Nephron (organoid): ENCODE results near the gene LNX1.

Source experiments
- H3K27ac Mint-ChIP-seq, 3 experiments: 2 replicates each; pipeline ENCODE4 v1.8.0; 2020; ENCODE audit warnings: mixed read lengths in 3 of 3, mild to moderate bottlenecking in 2 of 3, moderate library complexity in 1 of 3
- H3K27me3 Mint-ChIP-seq: 2 replicates; pipeline ENCODE4 v1.8.0; 2021; ENCODE audit warnings: low read depth, mild to moderate bottlenecking, moderate library complexity, mixed read lengths
- H3K36me3 Mint-ChIP-seq: 2 replicates; pipeline ENCODE4 v1.8.0; 2020; ENCODE audit warnings: low read depth, mixed read lengths
- H3K4me1 Mint-ChIP-seq: 2 replicates; pipeline ENCODE4 v1.8.0; 2020; ENCODE audit warnings: mixed read lengths
- H3K4me3 Mint-ChIP-seq, 3 experiments: 2 replicates each; pipeline ENCODE4 v1.8.0; 2020; ENCODE audit warnings: mild to moderate bottlenecking in 3 of 3, mixed read lengths in 3 of 3, moderate library complexity in 2 of 3
- H3K9me3 Mint-ChIP-seq: 2 replicates; pipeline ENCODE4 v1.8.0; 2020; ENCODE audit warnings: mixed read lengths
- TF ChIP-seq, protein P1 (sequence below), 3 experiments: fragments of 200-600 bp; sonication (generic); IDR thresholded peaks; one replicate each; pipeline ENCODE4 v1.5.0; 2021; ENCODE audit warnings: antibody characterized with exemption in 3 of 3; ENCODE audit not compliant: unreplicated experiment in 3 of 3

LNX1 gene

DNA sequence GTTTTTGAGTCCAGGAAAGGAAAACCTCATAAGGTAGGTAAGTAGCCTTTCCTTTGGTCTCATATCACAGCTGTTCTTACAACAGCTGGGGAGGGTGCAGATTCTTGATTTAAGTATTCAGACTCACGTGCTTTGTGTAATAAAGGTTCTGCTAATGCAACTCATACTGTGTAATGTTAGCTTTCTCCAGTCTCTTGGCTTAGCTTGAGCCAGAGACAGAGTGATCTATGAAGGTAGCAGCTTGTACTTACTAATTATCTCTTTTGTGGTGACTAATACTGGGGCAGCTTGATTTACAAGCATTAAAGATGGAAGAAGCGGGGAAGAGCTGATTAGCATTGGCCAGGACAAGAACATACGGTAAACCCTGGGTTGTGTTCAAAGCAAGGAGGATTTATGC, 80.3 kb downstream of the LNX1 start:
- no peak overlapping the region for H3K4me3 Mint-ChIP-seq
- peaks cover 2% of the 10 kb centered on the region for H3K9me3 Mint-ChIP-seq
- H3K27ac Mint-ChIP-seq = peak overlapping the region; percentile 61 to 96 (median 65)
- TF ChIP-seq, protein P1, sequence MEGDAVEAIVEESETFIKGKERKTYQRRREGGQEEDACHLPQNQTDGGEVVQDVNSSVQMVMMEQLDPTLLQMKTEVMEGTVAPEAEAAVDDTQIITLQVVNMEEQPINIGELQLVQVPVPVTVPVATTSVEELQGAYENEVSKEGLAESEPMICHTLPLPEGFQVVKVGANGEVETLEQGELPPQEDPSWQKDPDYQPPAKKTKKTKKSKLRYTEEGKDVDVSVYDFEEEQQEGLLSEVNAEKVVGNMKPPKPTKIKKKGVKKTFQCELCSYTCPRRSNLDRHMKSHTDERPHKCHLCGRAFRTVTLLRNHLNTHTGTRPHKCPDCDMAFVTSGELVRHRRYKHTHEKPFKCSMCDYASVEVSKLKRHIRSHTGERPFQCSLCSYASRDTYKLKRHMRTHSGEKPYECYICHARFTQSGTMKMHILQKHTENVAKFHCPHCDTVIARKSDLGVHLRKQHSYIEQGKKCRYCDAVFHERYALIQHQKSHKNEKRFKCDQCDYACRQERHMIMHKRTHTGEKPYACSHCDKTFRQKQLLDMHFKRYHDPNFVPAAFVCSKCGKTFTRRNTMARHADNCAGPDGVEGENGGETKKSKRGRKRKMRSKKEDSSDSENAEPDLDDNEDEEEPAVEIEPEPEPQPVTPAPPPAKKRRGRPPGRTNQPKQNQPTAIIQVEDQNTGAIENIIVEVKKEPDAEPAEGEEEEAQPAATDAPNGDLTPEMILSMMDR (IDR thresholded peaks at IDR 0.05; ENCODE audit: unreplicated experiment in 3 of 3) = no peak
- no peaks in the 10 kb centered on the region for H3K27me3 Mint-ChIP-seq
- H3K4me1 Mint-ChIP-seq = peaks cover 50% of the 10 kb centered on the region
- H3K36me3 Mint-ChIP-seq = no peaks in the 10 kb centered on the region

DNA sequence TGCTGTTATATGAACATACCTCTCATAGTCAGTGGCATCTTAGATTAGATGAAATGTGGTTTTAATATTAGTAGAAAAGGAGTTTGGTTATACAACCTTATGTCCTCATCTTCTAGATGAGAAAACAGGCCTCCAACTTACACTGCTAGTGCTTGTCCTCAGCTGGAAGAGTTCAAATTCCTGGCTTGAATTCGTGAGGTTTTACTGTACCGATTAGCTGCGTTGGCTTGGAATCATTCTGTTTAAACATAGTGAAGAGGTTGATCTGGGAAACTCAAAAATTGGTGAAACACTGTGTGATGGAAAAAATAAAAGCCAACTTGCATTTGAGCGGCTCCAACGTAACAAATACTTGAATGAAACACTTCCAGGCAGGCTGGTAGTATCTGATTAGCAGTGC, 81.0 kb downstream of the LNX1 start:
- H3K4me3 Mint-ChIP-seq = no peak overlapping the region
- no peaks in the 10 kb centered on the region for H3K36me3 Mint-ChIP-seq
- H3K27ac Mint-ChIP-seq = peak overlapping the region; percentile 32 to 71 (median 65)
- no peaks in the 10 kb centered on the region for H3K27me3 Mint-ChIP-seq
- H3K9me3 Mint-ChIP-seq = peaks cover 2% of the 10 kb centered on the region
- H3K4me1 Mint-ChIP-seq = peaks cover 49% of the 10 kb centered on the region
- TF ChIP-seq, protein P1 (IDR thresholded peaks at IDR 0.05; ENCODE audit: unreplicated experiment in 3 of 3) = no peak

DNA sequence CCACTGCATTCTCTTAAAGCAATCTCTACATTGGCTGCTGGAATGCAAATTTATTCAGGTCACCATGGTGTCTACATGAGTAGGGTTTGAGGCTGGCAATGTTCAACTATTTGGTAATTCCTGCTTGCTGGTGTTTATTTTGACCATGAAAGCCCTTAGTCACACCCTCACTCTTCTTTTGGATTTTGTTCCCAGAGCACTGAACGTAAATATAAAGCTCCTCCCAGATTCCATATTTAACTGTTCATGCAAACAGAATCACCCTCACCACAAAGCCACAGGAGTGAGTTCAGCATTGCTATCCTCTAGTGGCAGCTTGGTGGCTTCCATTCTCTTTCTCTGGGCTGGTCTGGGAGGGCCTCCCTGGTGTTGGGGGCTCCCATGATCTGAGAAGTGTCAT, 82.8 kb downstream of the LNX1 start:
- peaks cover 48% of the 10 kb centered on the region for H3K4me1 Mint-ChIP-seq
- H3K4me3 Mint-ChIP-seq = no peak overlapping the region
- peak overlapping the region in 1 of 3 experiments; percentile 69 for H3K27ac Mint-ChIP-seq
- H3K9me3 Mint-ChIP-seq = peaks cover 1% of the 10 kb centered on the region
- no peaks in the 10 kb centered on the region for H3K36me3 Mint-ChIP-seq
- TF ChIP-seq, protein P1 (IDR thresholded peaks at IDR 0.05; ENCODE audit: unreplicated experiment in 3 of 3) = no peak
- H3K27me3 Mint-ChIP-seq = no peaks in the 10 kb centered on the region

DNA sequence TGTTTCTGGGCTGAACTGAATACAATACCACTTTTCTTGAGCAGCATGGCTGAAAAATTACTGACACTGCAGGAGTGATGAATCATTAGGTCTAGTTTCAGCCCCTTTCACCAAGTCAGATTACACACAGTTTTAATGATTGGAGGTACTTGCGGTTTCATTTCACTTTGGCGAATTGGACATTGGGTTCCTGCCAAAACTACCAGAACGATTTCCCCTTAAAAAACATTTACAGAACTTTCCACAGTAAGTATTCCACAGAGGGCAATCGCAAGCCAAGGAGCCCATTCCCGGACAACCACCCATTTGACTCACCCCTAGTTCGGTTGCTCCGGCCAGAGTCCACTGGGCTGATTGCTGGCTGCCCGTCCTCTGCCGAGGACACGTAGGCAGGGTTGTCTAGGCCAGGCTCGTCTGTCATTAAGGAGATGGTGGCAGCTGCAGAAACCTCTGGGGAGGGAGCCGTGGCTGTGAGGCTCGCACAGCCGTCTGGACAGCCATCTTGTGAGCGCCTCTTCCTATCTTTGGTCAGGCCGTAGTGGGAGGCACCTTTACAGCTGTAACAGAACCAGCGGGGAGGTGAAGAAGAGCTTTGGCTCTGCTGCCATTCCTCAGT, 83.5 kb downstream of the LNX1 start:
- Mint-ChIP-seq H3K27me3 (no peaks in the 10 kb centered on the region), H3K4me1 (peaks cover 47% of the 10 kb centered on the region), H3K27ac (peak overlapping the region; percentile 27 to 75 (median 69)), H3K4me3 (peak overlapping the region in 1 of 3 experiments; percentile 7), H3K36me3 (peaks cover 5% of the 10 kb centered on the region), H3K9me3 (no peaks in the 10 kb centered on the region)
- TF ChIP-seq, protein P1 (IDR thresholded peaks at IDR 0.05; ENCODE audit: unreplicated experiment in 3 of 3) = no peak

DNA sequence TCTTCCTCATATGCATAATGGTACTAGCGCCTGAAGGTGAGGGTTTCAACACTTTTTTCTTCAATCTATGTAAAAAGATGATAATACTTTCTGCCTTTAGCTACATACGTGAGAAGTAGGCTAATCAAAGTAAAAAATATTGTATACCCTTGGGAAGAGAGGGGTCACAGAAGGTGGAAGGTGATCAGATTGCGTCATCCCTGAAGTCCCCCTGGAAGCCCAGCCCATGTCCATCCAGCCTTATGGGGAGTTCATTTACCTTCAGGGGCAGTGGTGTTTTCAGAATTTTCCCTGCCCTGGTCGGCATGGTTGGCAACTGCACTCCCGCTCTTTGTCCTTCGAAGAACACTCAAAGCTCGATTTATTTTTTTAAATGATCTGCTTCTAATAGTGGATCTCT, 84.2 kb downstream of the LNX1 start:
- H3K27ac Mint-ChIP-seq = peak overlapping the region in 2 of 3 experiments; percentile 27 to 75
- TF ChIP-seq, protein P1 (IDR thresholded peaks at IDR 0.05; ENCODE audit: unreplicated experiment in 3 of 3) = no peak
- H3K9me3 Mint-ChIP-seq = no peaks in the 10 kb centered on the region
- peaks cover 43% of the 10 kb centered on the region for H3K4me1 Mint-ChIP-seq
- H3K27me3 Mint-ChIP-seq = no peaks in the 10 kb centered on the region
- no peak overlapping the region for H3K4me3 Mint-ChIP-seq
- H3K36me3 Mint-ChIP-seq = peaks cover 5% of the 10 kb centered on the region

DNA sequence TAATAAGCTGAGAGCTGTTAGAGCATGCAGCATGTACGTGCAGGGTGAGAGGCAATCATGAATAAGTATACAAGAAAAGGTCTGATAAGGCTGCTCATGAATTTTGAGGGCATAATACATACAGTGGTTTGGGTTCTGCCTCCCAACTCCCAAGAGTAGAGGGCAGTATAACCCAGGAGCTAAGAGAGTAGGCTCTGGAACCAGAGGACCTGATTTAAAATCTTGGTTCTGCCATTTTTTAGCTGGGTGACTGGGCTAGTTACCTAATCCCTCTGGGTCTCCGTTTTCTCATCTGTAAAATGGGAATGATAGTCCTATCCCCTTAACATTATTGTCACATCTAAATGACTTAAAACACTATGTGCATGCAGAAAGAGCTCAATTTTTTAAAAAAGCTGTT, 85.3 kb downstream of the LNX1 start:
- peaks cover 5% of the 10 kb centered on the region for H3K36me3 Mint-ChIP-seq
- H3K4me1 Mint-ChIP-seq = peaks cover 38% of the 10 kb centered on the region
- no peaks in the 10 kb centered on the region for H3K27me3 Mint-ChIP-seq
- H3K27ac Mint-ChIP-seq = peak overlapping the region in 1 of 3 experiments; percentile 12
- H3K4me3 Mint-ChIP-seq = no peak overlapping the region
- TF ChIP-seq, protein P1 (IDR thresholded peaks at IDR 0.05; ENCODE audit: unreplicated experiment in 3 of 3) = no peak
- no peaks in the 10 kb centered on the region for H3K9me3 Mint-ChIP-seq
